DOHH2 (cell line): ENCODE results near the gene GLRX5.
"Not testable (repeated sequence)": the region's sequence is repeated elsewhere in the genome, so short reads cannot be mapped to it uniquely, and the experiment has no call there.

Experiments
- H3F3A ChIP-seq: fragments of 200-600 bp; sonication (generic), shearing (Covaris generic); 2 replicates; pipeline ENCODE4 v1.6.0; 2016; ENCODE audit warnings: antibody characterized with exemption, mild to moderate bottlenecking; ENCODE audit not compliant: control insufficient read depth, insufficient read depth
- H3K27ac ChIP-seq: fragments of 200-600 bp; sonication (generic); 2 replicates; pipeline ENCODE4 v1.5.1; 2014; ENCODE audit warnings: low read depth, mild to moderate bottlenecking, low read length, moderate library complexity
- H3K27me3 ChIP-seq: fragments of 200-600 bp; sonication (generic); 2 replicates; pipeline ENCODE4 v1.6.1; 2014; ENCODE audit warnings: mild to moderate bottlenecking, low read length, mixed read lengths; ENCODE audit not compliant: control insufficient read depth
- H3K36me3 ChIP-seq: fragments of 200-600 bp; sonication (generic); 2 replicates; pipeline ENCODE4 v1.6.1; 2014; ENCODE audit warnings: mild to moderate bottlenecking, low read length, moderate library complexity, mixed read lengths; ENCODE audit not compliant: control insufficient read depth
- H3K4me1 ChIP-seq: fragments of 200-600 bp; sonication (generic); 2 replicates; pipeline ENCODE4 v1.6.1; 2014; ENCODE audit warnings: mild to moderate bottlenecking, low read length, mixed read lengths; ENCODE audit not compliant: control insufficient read depth
- H3K4me2 ChIP-seq: fragments of 200-600 bp; sonication (generic); 2 replicates; pipeline ENCODE4 v1.6.0; 2014; ENCODE audit warnings: mild to moderate bottlenecking, low read length, moderate library complexity
- H3K4me3 ChIP-seq: fragments of 200-600 bp; sonication (generic); 2 replicates; pipeline ENCODE4 v1.5.1; 2014; ENCODE audit warnings: mild to moderate bottlenecking, low read length, mixed read lengths
- H3K79me2 ChIP-seq: fragments of 200-600 bp; sonication (generic); 2 replicates; pipeline ENCODE4 v1.6.1; 2014; ENCODE audit warnings: mild to moderate bottlenecking, low read length, mixed read lengths; ENCODE audit not compliant: control insufficient read depth
- H3K9me2 ChIP-seq: fragments of 200-600 bp; sonication (generic); replicated peaks from 2 replicates; pipeline ENCODE4 v1.6.1; 2014; ENCODE audit warnings: mild to moderate bottlenecking, low read length, mixed read lengths; ENCODE audit not compliant: control insufficient read depth
- H3K9me3 ChIP-seq: fragments of 200-600 bp; sonication (generic); 2 replicates; pipeline ENCODE4 v1.6.1; 2014; ENCODE audit warnings: antibody characterized with exemption, low read length, mixed read lengths; ENCODE audit not compliant: control insufficient read depth, insufficient read depth
- H4K20me1 ChIP-seq: fragments of 200-600 bp; sonication (generic); 2 replicates; pipeline ENCODE4 v1.6.0; 2014; ENCODE audit warnings: low read depth, mild to moderate bottlenecking, antibody characterized with exemption, low read length, moderate library complexity; ENCODE audit not compliant: control insufficient read depth, insufficient read depth
- CTCF ChIP-seq: fragments of 200-600 bp; sonication (generic); IDR thresholded peaks from one replicate; pipeline ENCODE4 v1.5.1; 2014; ENCODE audit warnings: antibody characterized with exemption, mild to moderate bottlenecking, low read depth, low read length; ENCODE audit not compliant: poor library complexity, severe bottlenecking
- EZH2phosphoT487 ChIP-seq: fragments of 200-600 bp; sonication (generic); IDR thresholded peaks from 2 replicates; pipeline ENCODE4 v1.6.1; 2017; ENCODE audit warnings: borderline replicate concordance, mild to moderate bottlenecking, antibody characterized with exemption, low read length, moderate library complexity, mixed read lengths

GLRX5 gene

GRCh38 chr14:95577870-95578269 is 43.0 kb downstream of the GLRX5 start:
- peaks cover 68% of the 10 kb centered on the region for H3K27me3 ChIP-seq
- peak overlapping the region; percentile 70 for H3K27ac ChIP-seq
- peak overlapping the region; percentile 50 for H3K4me3 ChIP-seq
- peaks cover 7% of the 10 kb centered on the region; the same call in 1 of the 2 replicates for H4K20me1 ChIP-seq
- no peaks in the 10 kb centered on the region for H3K9me2 ChIP-seq
- peaks cover 6% of the 10 kb centered on the region; the same call in 1 of the 2 replicates for H3F3A ChIP-seq
- no peaks in the 10 kb centered on the region for H3K36me3 ChIP-seq
- H3K4me2 ChIP-seq: peak overlapping the region; percentile 77
- H3K4me1 ChIP-seq: peaks cover 46% of the 10 kb centered on the region
- no peaks in the 10 kb centered on the region for H3K79me2 ChIP-seq
- TF ChIP-seq EZH2phosphoT487 (no peak), CTCF (no peak)
- peaks cover 2% of the 10 kb centered on the region for H3K9me3 ChIP-seq

DNA sequence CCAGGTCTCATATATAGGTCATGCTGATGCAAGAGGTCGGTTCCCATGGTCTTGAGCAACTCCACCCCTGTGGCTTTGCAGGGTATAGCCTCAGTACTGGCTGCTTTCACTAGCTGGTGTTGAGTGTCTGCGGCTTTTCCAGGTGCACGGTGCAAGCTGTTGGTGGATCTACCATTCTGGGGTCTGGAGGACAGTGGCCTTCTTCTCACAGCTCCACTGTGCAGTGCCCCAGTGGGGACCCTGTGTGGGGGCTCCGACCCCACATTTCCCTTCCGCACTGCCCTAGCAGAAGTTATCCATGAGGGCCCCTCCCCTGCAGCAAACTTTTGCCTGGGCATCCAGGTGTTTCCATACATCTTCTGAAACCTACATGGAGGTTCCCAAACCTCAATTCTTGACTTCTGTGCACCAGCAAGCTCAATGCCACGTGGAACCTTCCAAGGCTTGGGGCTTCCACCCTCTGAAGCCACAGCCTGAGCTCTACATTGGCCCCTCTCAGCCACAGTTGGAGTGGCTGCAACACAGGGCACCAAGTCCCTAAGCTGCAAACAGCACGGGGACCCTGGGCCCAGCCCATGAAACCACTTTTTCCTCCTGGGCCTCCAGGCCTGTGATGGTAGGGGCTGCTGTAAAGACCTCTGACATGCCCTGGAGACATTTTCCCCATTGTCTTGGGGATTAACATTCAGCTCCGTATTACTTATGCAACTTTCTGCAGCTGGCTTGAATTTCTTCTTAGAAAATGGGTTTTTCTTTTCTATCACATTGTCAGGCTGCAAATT is 49.2 kb downstream of the GLRX5 start:
- H4K20me1 ChIP-seq, H3F3A ChIP-seq, H3K36me3 ChIP-seq, H3K9me2 ChIP-seq, H3K27ac ChIP-seq, H3K79me2 ChIP-seq, H3K4me2 ChIP-seq, H3K4me1 ChIP-seq, H3K4me3 ChIP-seq: not testable (repeated sequence)
- Histone ChIP-seq H3K27me3 (peaks cover 56% of the 10 kb centered on the region), H3K9me3 (peaks cover 16% of the 10 kb centered on the region)

DNA sequence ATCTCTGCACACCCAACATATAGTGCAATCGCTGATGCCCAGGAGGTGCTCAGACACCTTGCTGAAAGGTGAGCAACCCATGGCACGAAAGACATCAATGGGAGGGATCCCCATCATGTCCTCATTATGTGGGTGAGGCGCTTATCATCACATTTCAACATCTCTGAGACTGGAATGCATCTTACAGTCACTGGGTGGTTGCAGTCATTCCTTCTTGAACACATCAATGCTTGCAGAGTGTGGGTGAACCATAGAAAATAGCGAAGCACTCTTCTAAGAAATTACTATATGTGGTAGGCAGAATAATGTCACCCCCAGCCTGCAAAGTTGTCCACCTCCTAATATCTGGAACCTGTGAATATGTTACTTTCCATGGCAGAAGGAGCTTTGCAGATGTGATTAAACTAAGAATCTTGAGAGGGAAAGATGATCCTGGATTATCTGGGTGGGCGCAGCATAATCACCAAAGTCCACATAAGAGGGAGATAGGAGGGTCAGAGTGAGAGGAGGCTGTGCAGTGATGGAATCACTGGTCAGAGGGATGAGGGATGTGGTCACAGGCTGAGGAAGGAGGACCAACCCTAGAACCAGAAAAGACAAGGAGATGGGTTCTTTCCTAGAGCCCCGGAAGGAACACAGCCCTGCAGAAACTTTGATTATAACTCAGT is 51.2 kb downstream of the GLRX5 start:
- Histone ChIP-seq H3K36me3 (no peaks in the 10 kb centered on the region), H3K79me2 (no peaks in the 10 kb centered on the region), H3K27me3 (peaks cover 48% of the 10 kb centered on the region), H3K9me2 (no peaks in the 10 kb centered on the region), H3K4me1 (no peaks in the 10 kb centered on the region), H3K27ac (no peak overlapping the region), H3K4me2 (no peak overlapping the region), H4K20me1 (no peaks in the 10 kb centered on the region), H3K4me3 (no peak overlapping the region), H3K9me3 (peaks cover 16% of the 10 kb centered on the region), H3F3A (no peaks in the 10 kb centered on the region)
- TF ChIP-seq CTCF (no peak), EZH2phosphoT487 (no peak)

DNA sequence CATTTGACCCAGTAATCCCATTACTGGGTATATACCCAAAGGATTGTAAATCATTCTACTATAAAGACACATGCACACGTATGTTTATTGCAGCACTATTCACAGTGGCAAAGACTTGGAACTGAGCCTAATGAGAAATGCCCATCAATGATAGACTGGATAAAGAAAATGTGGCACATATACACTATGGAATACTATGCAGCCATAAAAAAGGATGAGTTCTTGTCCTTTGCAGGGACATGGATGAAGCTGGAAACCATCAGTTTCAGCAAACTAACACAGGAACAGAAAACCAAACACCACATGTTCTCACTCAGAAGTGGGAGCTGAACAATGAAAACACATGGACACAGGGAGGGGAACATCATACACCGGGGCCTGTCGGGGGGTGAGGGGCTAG is 56.3 kb downstream of the GLRX5 start:
- not testable (repeated sequence) for H3K36me3 ChIP-seq, H3K4me3 ChIP-seq, H3K4me1 ChIP-seq, H3K79me2 ChIP-seq, H3K9me3 ChIP-seq, H3K27ac ChIP-seq, H4K20me1 ChIP-seq, H3K4me2 ChIP-seq, H3F3A ChIP-seq, H3K9me2 ChIP-seq
- peaks cover 64% of the 10 kb centered on the region for H3K27me3 ChIP-seq
